Lung (tissue), 12 donors: ENCODE measurements around the gene HDAC2. TPM values are rescaled to one million over a fixed set of nuclear protein-coding genes. Genes with fewer than 3 reads are reported as not detected.
A peak's percentile ranks its signal among the peaks of the same experiment; 100 is the strongest.

Experiments
- ATAC-seq: fragments of 200-7000 bp; cut with Tn5 transposase; one replicate; pipeline ENCODE4 v1.9.1; 2020; ENCODE audit warnings: moderate number of reproducible peaks; ENCODE audit not compliant: insufficient read depth, low FRiP score
- DNase-seq, 3 donors: peaks; one replicate each; pipeline ENCODE4 v3.0.0-alpha.2; 2013 to 2017
- H3K27ac ChIP-seq, 2 donors: one replicate each; pipeline ENCODE4 v1.5.1; 2013; ENCODE audit warnings: mild to moderate bottlenecking in 2 of 2, moderate library complexity in 2 of 2, control low read depth in 1 of 2, inconsistent platforms in 1 of 2, low read depth in 1 of 2, low read length in 1 of 2
- H3K27me3 ChIP-seq, 3 donors: one replicate each; pipeline ENCODE4 v1.5.1; 2013; ENCODE audit warnings: low read length in 2 of 3; ENCODE audit not compliant: control insufficient read depth in 3 of 3, insufficient read depth in 3 of 3
- H3K36me3 ChIP-seq, 4 donors: one replicate each; pipeline ENCODE4 v1.5.1; 2013; ENCODE audit warnings: low read length in 4 of 4, mild to moderate bottlenecking in 1 of 4, moderate library complexity in 1 of 4; ENCODE audit not compliant: control insufficient read depth in 4 of 4, insufficient read depth in 4 of 4
- H3K4me1 ChIP-seq, 5 donors: one replicate each; pipeline ENCODE4 v1.5.1; 2013; ENCODE audit warnings: low read length in 5 of 5, mild to moderate bottlenecking in 2 of 5, moderate library complexity in 1 of 5; ENCODE audit not compliant: control insufficient read depth in 5 of 5, insufficient read depth in 5 of 5
- H3K4me3 ChIP-seq: one replicate; pipeline ENCODE4 v1.5.1; 2013; ENCODE audit warnings: mild to moderate bottlenecking, control low read depth, moderate library complexity
- H3K9ac ChIP-seq, 2 donors: one replicate each; pipeline ENCODE4 v1.5.1; 2013; ENCODE audit warnings: low read length in 2 of 2, control low read depth in 1 of 2; ENCODE audit not compliant: insufficient read depth in 1 of 2
- H3K9me3 ChIP-seq, 4 donors: one replicate each; pipeline ENCODE4 v1.5.1; 2013; ENCODE audit warnings: low read length in 3 of 4, mild to moderate bottlenecking in 1 of 4, moderate library complexity in 1 of 4; ENCODE audit not compliant: control insufficient read depth in 4 of 4, insufficient read depth in 3 of 4
- WGBS, 2 donors: extraction: QIAGEN DNeasy Blood & Tissue Kit; methylation state at CpG; one replicate each; pipeline ENCODE4 v1.1.7; 2013; 5-methylcytosine and 5-hydroxymethylcytosine counted together
- polyA plus RNA-seq, 2 donors: library from polyadenylated mRNA; stranded (reverse); fragments of 200-250 nt; gene quantifications; one replicate each; pipeline ENCODE4 v1.2.1, GENCODE V29; 2013
- total RNA-seq, 2 donors: library from RNA; depleted of rRNA in 1 of 2; stranded (reverse); fragments of >200 nt in 1 of 2; gene quantifications; one replicate each; pipeline ENCODE4 v1.2.1, GENCODE V29; 2014 to 2021
- TF ChIP-seq, protein P1 (sequence below): IDR thresholded peaks from 2 replicates; pipeline ENCODE4 v1.5.1; 2012; ENCODE audit warnings: mild to moderate bottlenecking; ENCODE audit errors: control extremely low read depth, extremely low read depth
- donor health status: control.
- donor health status: control.
- donor health status: Bipolar disorder and iron deficiency.
- donor health status: healthy.
- donor health status: DM: yes; HTN: yes; CAD: no.

Gene HDAC2
- total and polyA plus RNA-seq, 4 donors: 48.2 to 113 (median 61.4) TPM

DNA sequence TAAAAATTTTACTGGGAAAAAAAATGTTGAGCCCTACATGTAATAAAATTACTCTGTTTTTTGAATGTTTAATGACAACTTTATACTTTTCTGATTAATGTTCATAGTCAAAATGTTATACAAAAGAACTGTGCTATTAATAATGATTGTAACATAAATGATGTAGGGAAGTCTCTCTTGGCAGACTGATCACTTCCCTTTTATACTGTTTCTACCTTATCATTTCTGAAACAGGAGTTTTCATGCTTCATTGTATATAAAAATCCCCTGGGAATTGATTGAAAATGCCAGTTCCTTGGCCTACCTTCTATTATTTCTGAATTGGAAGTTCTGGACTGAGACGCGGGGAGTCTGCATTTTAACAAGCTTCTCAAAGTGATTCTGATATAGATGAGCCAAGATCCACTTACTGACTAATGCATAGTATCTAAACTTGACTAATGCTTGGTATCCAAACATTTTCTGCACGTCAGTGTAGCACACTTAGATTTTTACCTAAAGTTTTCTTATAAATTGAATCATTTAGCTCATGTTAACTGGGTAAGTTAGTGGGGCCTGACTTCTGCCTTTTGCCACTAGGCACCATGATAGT, 7.2 kb upstream of the HDAC2 start:
- Histone ChIP-seq H3K9ac (no peak overlapping the region), H3K4me1 (no peaks in the 10 kb centered on the region), H3K9me3 (no peaks in the 10 kb centered on the region), H3K36me3 (no peaks in the 10 kb centered on the region), H3K4me3 (no peak overlapping the region), H3K27me3 (no peaks in the 10 kb centered on the region), H3K27ac (no peak overlapping the region)
- WGBS, 2 donors: 91% methylated on average over 3 of the region's 3 CpGs
- TF ChIP-seq, protein P1, sequence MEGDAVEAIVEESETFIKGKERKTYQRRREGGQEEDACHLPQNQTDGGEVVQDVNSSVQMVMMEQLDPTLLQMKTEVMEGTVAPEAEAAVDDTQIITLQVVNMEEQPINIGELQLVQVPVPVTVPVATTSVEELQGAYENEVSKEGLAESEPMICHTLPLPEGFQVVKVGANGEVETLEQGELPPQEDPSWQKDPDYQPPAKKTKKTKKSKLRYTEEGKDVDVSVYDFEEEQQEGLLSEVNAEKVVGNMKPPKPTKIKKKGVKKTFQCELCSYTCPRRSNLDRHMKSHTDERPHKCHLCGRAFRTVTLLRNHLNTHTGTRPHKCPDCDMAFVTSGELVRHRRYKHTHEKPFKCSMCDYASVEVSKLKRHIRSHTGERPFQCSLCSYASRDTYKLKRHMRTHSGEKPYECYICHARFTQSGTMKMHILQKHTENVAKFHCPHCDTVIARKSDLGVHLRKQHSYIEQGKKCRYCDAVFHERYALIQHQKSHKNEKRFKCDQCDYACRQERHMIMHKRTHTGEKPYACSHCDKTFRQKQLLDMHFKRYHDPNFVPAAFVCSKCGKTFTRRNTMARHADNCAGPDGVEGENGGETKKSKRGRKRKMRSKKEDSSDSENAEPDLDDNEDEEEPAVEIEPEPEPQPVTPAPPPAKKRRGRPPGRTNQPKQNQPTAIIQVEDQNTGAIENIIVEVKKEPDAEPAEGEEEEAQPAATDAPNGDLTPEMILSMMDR: no peak
- no peak for DNase-seq
- no peak for ATAC-seq

DNA sequence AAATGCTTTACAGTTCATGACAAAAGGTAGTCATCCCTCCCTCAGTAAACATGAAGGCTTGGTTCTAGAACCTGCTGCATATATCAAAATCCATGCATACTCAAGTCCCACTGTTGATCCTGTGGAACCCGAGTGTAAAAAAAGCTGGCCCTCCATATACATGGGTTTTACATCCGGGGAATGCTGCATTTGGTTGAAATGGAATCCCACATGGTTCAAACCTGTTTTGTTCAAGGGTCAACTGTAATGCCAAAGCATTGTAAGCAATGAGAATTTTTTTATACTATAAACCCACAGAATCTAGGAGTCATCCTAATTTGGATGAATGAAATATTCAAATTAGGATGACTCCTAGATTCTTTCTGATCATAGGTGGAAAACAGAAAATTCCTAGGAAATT, 5.9 kb upstream of the HDAC2 start:
- ATAC-seq (no peak), DNase-seq (no peak)
- Histone ChIP-seq H3K4me1 (peaks cover 0 to 3% (median 0%) of the 10 kb centered on the region in 5 donors), H3K9ac (no peak overlapping the region), H3K27me3 (no peaks in the 10 kb centered on the region), H3K27ac (no peak overlapping the region), H3K9me3 (no peaks in the 10 kb centered on the region), H3K4me3 (no peak overlapping the region), H3K36me3 (no peaks in the 10 kb centered on the region)
- TF ChIP-seq, protein P1: no peak
- 95% methylated on average over 2 of the region's 2 CpGs for WGBS, 2 donors

DNA sequence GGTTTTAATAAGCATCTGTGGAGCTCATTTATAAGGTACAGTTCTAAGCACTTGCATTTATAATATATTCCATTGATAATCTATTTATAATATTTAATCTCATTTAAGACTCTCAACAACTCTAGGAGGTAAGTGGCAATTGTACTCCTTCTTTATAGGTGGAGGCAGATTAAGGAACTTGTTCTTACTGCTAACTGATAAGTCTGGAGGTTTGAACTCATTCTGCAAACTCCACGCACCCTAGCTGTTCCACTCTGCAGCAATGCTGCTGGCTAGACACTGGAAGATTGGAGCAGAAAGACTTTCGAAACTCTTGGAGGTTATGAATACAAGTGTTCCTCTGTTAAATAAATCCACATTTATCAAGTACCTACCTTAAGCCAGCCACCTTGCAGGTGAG, 793 bp upstream of the HDAC2 start:
- H3K9me3 ChIP-seq: no peaks in the 10 kb centered on the region
- no peaks in the 10 kb centered on the region for H3K27me3 ChIP-seq
- H3K9ac ChIP-seq: peak overlapping the region in 1 of 2 donors; percentile 0
- WGBS, 2 donors: 47 to 64% methylated on average over 2 of the region's 2 CpGs
- peak in 2 of 3 donors; percentile 36 to 39 for DNase-seq
- peaks cover 0 to 4% (median 0%) of the 10 kb centered on the region in 4 donors for H3K36me3 ChIP-seq
- ATAC-seq: no peak
- TF ChIP-seq, protein P1: no peak
- H3K4me3 ChIP-seq: peak overlapping the region; percentile 86
- H3K4me1 ChIP-seq: peaks cover 0 to 21% (median 7%) of the 10 kb centered on the region in 5 donors
- H3K27ac ChIP-seq: no peak overlapping the region
